Thoracic aorta (tissue), 2 donors: ENCODE measurements around the gene NOTUM. TPM values are rescaled to one million over a fixed set of nuclear protein-coding genes. Genes with fewer than 3 reads are reported as not detected.

Experiments used
- ATAC-seq: fragments of 150-250 bp; one replicate; pipeline ENCODE4 v1.8.0; 2017; ENCODE audit warnings: low read depth; ENCODE audit not compliant: insufficient number of reproducible peaks, low FRiP score
- DNase-seq: peaks from one replicate; pipeline ENCODE4 v3.0.0-alpha.2; 2020; ENCODE audit warnings: low spot score
- H3K27ac ChIP-seq, 2 donors: fragments of 200-600 bp; sonication (generic); 1 replicate in 1 of 2; 2 replicates in 1 of 2; pipeline ENCODE4 v1.5.1; 2016; ENCODE audit warnings: mild to moderate bottlenecking in 2 of 2, moderate library complexity in 2 of 2
- H3K27me3 ChIP-seq: fragments of 200-600 bp; sonication (generic); replicated peaks from 2 replicates; pipeline ENCODE4 v1.6.0; 2016; ENCODE audit warnings: mild to moderate bottlenecking; ENCODE audit not compliant: insufficient read depth
- H3K36me3 ChIP-seq: fragments of 200-600 bp; sonication (generic); one replicate; pipeline ENCODE4 v1.5.1; 2016
- H3K4me1 ChIP-seq, 2 donors: fragments of 200-600 bp; sonication (generic); 1 replicate in 1 of 2; 2 replicates in 1 of 2; pipeline versions ENCODE4 v1.5.1 to v1.6.0; 2016; ENCODE audit warnings: low read depth in 2 of 2, mild to moderate bottlenecking in 1 of 2; ENCODE audit not compliant: control insufficient read depth in 1 of 2
- H3K4me3 ChIP-seq: fragments of 200-600 bp; sonication (generic); 2 replicates; pipeline ENCODE4 v1.5.1; 2016; ENCODE audit warnings: mild to moderate bottlenecking
- H3K9me3 ChIP-seq: fragments of 200-600 bp; sonication (generic); 2 replicates; pipeline ENCODE4 v1.5.1; 2016
- total RNA-seq, 2 donors: library from RNA; depleted of rRNA; stranded (reverse); fragments of >200 nt; gene quantifications; one replicate each; pipeline versions ENCODE4 v1.1.0 to v1.2.3, GENCODE V29; 2016
- TF ChIP-seq, protein P1 (sequence below): fragments of 200-600 bp; sonication (generic); IDR thresholded peaks from one replicate; pipeline ENCODE4 v1.5.1; 2019; ENCODE audit warnings: antibody characterized with exemption

Gene NOTUM
- total RNA-seq, 2 donors from 2014 or later = not detected

- DNase-seq (no peak), ATAC-seq (peak; percentile 33)
- peak overlapping the region; percentile 82 for H3K4me3 ChIP-seq
- H3K9me3 ChIP-seq = no peaks in the 10 kb centered on the region
- H3K4me1 ChIP-seq = peaks cover 38 to 55% of the 10 kb centered on the region in 2 donors
- H3K36me3 ChIP-seq = peaks cover 10% of the 10 kb centered on the region
- no peaks in the 10 kb centered on the region for H3K27me3 ChIP-seq
- H3K27ac ChIP-seq = peak overlapping the region; percentile 81 to 82
- TF ChIP-seq, protein P1, sequence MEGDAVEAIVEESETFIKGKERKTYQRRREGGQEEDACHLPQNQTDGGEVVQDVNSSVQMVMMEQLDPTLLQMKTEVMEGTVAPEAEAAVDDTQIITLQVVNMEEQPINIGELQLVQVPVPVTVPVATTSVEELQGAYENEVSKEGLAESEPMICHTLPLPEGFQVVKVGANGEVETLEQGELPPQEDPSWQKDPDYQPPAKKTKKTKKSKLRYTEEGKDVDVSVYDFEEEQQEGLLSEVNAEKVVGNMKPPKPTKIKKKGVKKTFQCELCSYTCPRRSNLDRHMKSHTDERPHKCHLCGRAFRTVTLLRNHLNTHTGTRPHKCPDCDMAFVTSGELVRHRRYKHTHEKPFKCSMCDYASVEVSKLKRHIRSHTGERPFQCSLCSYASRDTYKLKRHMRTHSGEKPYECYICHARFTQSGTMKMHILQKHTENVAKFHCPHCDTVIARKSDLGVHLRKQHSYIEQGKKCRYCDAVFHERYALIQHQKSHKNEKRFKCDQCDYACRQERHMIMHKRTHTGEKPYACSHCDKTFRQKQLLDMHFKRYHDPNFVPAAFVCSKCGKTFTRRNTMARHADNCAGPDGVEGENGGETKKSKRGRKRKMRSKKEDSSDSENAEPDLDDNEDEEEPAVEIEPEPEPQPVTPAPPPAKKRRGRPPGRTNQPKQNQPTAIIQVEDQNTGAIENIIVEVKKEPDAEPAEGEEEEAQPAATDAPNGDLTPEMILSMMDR = no peak
These were observed 34.4 kb downstream of the NOTUM start for GRCh38 chr17:81926451-81927151.

- Histone ChIP-seq H3K27me3 (no peaks in the 10 kb centered on the region), H3K36me3 (peaks cover 10% of the 10 kb centered on the region), H3K27ac (peak overlapping the region; percentile 81 to 82), H3K4me3 (peak overlapping the region; percentile 82), H3K4me1 (peaks cover 38 to 55% of the 10 kb centered on the region in 2 donors), H3K9me3 (no peaks in the 10 kb centered on the region)
- DNase-seq (no peak), ATAC-seq (no peak)
- TF ChIP-seq, protein P1 = no peak
These were observed 35.0 kb downstream of the NOTUM start for GRCh38 chr17:81925860-81926450.

DNA sequence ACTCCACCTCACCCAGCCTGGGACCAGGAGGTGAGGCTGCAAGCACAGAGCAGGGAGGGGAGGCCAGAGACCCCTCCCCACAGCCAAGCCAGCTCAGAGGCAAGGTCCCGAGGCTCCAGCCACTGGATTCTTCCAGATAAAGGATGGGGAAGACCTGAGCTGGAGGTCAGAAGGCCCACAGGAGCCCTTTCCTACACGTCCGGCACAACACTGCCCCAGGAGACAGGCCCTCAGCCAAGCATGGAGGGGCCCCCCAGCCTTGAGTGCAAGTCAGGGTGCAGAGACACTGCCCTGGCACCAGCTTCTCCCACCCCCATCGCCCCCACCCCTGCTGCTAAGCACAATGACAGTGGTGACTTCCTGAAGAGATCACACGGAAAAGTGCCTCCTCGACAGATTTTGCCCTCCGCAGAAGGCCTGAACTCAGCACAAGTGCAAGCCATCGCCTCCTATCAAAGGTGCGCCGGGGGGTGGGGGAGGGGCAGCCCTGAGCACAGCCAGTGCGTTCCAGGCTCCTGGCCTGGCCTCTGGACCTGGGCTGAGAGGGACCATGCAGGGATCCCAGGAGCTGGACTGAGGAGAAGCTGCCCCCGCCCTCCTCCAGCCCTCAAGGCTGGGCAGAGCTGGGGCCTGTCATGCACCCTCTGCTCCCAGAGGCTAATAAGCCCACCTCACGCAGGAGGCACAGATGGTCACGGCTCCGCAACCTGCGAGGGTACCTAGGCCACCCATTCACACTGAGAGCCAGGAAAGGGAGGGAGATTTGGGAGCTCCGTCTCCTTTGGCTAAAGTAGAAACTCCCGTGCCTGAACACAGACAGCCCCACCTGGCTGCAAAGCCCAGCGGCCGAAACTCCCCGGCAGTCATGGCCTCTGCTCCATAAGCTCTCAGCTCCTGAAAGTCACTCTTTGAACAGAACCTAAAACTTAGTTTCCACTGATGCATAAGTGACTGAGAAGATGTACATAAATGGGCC is 36.1 kb downstream of the NOTUM start:
- peaks cover 17% of the 10 kb centered on the region for H3K36me3 ChIP-seq
- peaks cover 41 to 55% of the 10 kb centered on the region in 2 donors for H3K4me1 ChIP-seq
- no peak overlapping the region for H3K4me3 ChIP-seq
- no peaks in the 10 kb centered on the region for H3K9me3 ChIP-seq
- ATAC-seq (no peak), DNase-seq (no peak)
- H3K27me3 ChIP-seq = no peaks in the 10 kb centered on the region
- H3K27ac ChIP-seq = no peak overlapping the region
- TF ChIP-seq, protein P1 = no peak

GRCh38 chr17:81923302-81924260 is 37.4 kb downstream of the NOTUM start:
- Histone ChIP-seq H3K36me3 (peaks cover 17% of the 10 kb centered on the region), H3K4me1 (peaks cover 41 to 54% of the 10 kb centered on the region in 2 donors), H3K4me3 (peak overlapping the region; percentile 62), H3K27me3 (no peaks in the 10 kb centered on the region), H3K27ac (peak overlapping the region in 1 of 2 donors; percentile 50), H3K9me3 (no peaks in the 10 kb centered on the region)
- no peak for DNase-seq
- no peak for ATAC-seq
- TF ChIP-seq, protein P1 = no peak
